WI38 (cell line): ENCODE results near the gene KLF9.
A peak's percentile ranks its signal among the peaks of the same experiment; 100 is the strongest.

Source experiments
- H3K4me3 ChIP-seq: 2 replicates; pipeline ENCODE4 v1.5.1; 2011; ENCODE audit warnings: low read depth, mild to moderate bottlenecking, control low read depth, low read length
- CTCF ChIP-seq: IDR thresholded peaks from 2 replicates; pipeline ENCODE4 v1.5.1; 2012; ENCODE audit warnings: low read depth, mild to moderate bottlenecking, control low read depth, low read length

KLF9 gene

DNA sequence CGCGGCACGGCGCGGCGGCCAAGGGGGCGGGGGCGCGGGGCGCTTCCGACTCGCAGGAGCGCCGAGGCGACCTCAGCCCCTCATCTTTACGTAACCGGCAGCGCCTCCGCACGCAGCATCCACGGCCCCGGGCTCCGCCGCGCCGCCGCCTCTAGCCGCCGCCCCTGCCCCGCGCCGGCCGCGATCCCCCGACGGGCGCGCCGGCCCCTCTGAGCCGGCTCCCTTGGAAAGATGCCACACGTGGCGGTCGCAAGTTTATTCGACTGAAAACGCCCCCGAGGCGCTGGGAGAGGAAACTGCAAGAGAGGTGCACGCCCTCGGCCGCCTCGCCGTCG is 1.0 kb downstream of the KLF9 start:
- H3K4me3 ChIP-seq, result peak overlapping the region; percentile 90
- TF ChIP-seq CTCF, result no peak

- peak overlapping the region; percentile 90 for H3K4me3 ChIP-seq
- no peak for TF ChIP-seq CTCF
Observed at GRCh38 chr9:70412832-70413463, 1.5 kb downstream of the KLF9 start.

- peak overlapping the region; percentile 90 for H3K4me3 ChIP-seq
- TF ChIP-seq CTCF, result no peak
Observed at GRCh38 chr9:70411930-70412831, 2.3 kb downstream of the KLF9 start.

DNA sequence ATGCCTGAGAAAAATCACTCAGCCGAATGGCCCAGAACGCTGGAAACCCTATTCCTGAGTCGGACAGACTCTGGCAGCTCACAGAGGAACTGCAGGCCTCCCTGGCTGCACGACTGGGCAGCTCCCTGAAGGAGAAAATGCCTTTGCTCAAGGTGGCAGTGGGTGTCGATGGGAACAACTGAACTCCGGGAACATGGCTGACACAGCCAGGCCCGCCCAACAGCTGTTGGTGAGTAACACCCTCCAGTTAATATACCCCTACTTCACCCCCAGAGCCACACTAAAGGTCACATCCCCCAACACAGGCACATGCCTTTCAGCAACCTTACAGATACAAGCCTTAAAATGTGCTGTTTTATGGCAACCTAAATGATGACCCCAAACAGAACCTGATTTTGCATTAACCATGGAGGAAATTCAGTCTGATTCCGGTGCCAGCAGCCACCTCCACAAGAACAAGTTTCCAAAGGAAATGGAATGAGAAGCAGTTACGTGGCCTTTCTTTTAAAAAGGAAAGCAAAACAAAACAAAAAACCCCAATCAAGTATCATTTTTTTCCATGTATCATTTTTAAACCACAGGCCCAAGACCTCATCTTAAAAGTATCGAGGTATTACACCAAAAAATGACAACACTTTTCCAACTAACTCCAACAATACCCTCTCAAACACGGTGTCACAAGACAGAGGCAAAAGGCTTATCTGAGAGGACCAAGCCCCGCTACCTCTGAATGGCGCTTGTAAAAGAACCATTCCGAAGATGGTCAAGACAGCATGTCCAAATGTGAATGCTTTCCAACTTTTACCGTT is 3.1 kb downstream of the KLF9 start:
- peak overlapping the region; percentile 90 for H3K4me3 ChIP-seq
- no peak for TF ChIP-seq CTCF

GRCh38 chr9:70410368-70410767 is 4.1 kb downstream of the KLF9 start:
- no peak for TF ChIP-seq CTCF
- H3K4me3 ChIP-seq, result peak overlapping the region; percentile 90

DNA sequence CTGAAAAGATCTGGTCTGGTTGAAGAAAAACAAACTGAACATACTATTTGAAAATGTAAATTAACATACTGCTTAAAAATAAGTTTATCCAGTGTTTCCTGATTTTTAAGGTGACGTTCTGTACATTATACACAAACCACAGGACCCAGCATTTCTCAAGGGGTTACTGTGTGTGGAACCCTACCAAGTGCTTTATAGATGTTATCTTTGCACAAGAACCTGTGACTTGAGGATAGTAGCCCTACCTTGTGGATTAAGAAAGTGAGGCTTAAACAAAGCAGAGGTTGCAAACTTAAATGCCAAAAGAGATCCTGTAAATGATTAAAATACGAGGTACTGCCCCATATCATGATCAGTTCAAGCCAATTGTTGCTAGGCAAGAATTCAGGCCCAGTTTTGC is 4.7 kb downstream of the KLF9 start:
- no peak for TF ChIP-seq CTCF
- peak overlapping the region; percentile 90; the same call in 1 of the 2 replicates for H3K4me3 ChIP-seq
